CD4-positive, alpha-beta T cell treated with Interferon alpha-2 for 1 hour (primary cell): ENCODE results near the gene FBXW5.
A peak's percentile ranks its signal among the peaks of the same experiment; 100 is the strongest.

Experiments
- DNase-seq, 2 donors: peaks; one replicate each; pipeline ENCODE4 v3.0.0-alpha.2; 2020 to 2022

FBXW5 gene

GRCh38 chr9:136907011-136907914, 37.3 kb downstream of the FBXW5 start:
- DNase-seq = no peak

GRCh38 chr9:136906266-136906665, 38.3 kb downstream of the FBXW5 start:
- DNase-seq = no peak

GRCh38 chr9:136903041-136903554, 41.4 kb downstream of the FBXW5 start:
- peak in 1 of 2 donors; percentile 58 for DNase-seq

GRCh38 chr9:136902259-136902821, 42.2 kb downstream of the FBXW5 start:
- peak; percentile 85 to 92 for DNase-seq

- peak; percentile 84 to 90 for DNase-seq
Observed at GRCh38 chr9:136901516-136902258, 42.9 kb downstream of the FBXW5 start.

- DNase-seq = no peak
Observed at GRCh38 chr9:136900988-136901515, 43.5 kb downstream of the FBXW5 start.

- no peak for DNase-seq
Observed at GRCh38 chr9:136900556-136900955, 44.0 kb downstream of the FBXW5 start.

- DNase-seq = peak in 1 of 2 donors; percentile 9
Observed at GRCh38 chr9:136899196-136899595, 45.3 kb downstream of the FBXW5 start.

- DNase-seq = no peak
Observed at GRCh38 chr9:136898483-136899100, 45.9 kb downstream of the FBXW5 start.

- DNase-seq = no peak
Observed at GRCh38 chr9:136896027-136896426, 48.5 kb downstream of the FBXW5 start.

GRCh38 chr9:136890661-136891060, 53.9 kb downstream of the FBXW5 start:
- no peak for DNase-seq
